ENCODE measurements around the gene CCND1.

DNA sequence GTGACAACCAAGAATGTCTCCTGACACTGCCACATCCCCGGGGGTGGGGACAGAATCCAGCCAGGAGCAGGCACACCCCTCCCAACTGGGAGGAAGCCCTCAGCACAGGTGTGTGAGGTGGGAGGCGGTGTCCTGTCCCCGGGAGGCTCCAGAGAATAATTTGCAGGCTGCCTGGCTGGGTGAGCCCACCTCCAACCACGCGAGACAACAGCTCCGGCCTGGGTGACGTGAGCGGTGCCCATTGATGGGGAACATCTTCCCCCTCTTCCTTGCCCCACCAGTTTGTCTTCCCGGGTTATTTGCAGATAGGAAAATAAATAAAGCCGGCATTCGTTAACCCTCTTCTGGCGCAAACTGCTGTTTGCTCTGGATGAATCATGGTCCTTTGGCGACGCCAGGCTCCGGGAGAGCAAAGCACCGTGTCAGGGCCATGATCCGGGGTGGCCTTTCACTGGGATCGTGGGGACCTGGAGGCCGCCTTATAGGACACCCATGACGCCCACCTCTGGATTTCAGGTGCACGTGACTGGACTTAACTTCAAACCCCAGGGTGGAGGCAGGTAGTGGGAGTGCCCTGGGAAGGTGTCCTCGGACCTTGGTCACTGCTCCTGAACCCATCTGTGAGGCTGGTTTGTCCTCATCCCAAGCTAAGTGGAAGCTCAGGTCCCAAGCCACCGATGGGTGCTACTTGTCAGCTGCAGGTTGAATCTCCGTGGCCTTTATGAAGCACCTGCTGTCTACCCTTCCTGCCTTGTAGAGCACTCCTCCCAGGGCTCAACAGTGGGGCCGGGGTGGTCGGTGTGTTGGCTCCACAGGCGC is 13.9 kb downstream of the CCND1 start:
- TF ChIP-seq CTCF (IDR thresholded peaks at IDR 0.05 in 2 of 3, conservative IDR thresholded peaks at IDR 0.05 in 1 of 3; ENCODE audit: control insufficient read depth in 2 of 3, extremely low read depth in 1 of 3, insufficient read depth in 1 of 3, low read depth in 3 of 3, low read length in 3 of 3) = no peak
- no peak for TF ChIP-seq POLR2A (IDR thresholded peaks at IDR 0.05; ENCODE audit: low read depth, low read length)
- TF ChIP-seq JUND (IDR thresholded peaks at IDR 0.05; ENCODE audit: low read depth, low read length) = no peak
- TF ChIP-seq EP300 (IDR thresholded peaks at IDR 0.05; ENCODE audit: borderline replicate concordance in 1 of 2, control insufficient read depth in 1 of 2, low read depth in 2 of 2, low read length in 2 of 2) = no peak
- no peak for TF ChIP-seq FOXM1 (IDR thresholded peaks at IDR 0.05; ENCODE audit: low read depth, low read length)
- no peak for TF ChIP-seq TARDBP (IDR thresholded peaks at IDR 0.05; ENCODE audit: borderline replicate concordance)
